ENCODE data around the gene MGST3.
"Not testable (repeated sequence)": the region's sequence is repeated elsewhere in the genome, so short reads cannot be mapped to it uniquely, and the experiment has no call there.

The MGST3 gene

GRCh38 chr1:165630629-165631341 lies at the start of gene MGST3:
TSS of gene MGST3 (plus strand) at chr1:165631234. CDS start at chr1:165649848, 18,614 bp downstream.
- DNase-seq (ENCODE audit: low read depth in 2 of 2): peak; percentile 89 to 91

DNA sequence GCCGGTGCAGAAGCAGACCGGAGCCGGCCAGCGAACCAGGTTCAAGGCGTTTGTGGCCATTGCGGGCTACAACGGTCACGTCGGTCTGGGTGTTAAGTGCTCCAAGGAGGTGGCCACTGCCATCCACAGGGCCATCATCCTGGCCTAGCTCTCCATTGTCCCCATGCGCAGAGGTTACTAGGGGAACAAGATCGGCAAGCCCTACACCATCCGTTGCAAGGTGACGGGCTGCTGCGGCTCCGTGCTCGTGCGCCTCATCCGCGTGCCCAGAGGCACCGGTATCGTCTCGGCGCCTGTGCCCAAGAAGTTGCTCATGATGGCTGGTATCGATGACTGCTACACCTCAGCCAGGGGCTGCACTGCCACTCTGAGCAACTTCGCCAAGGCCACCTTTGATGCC lies 49.1 kb upstream of the MGST3 start:
- no peak for DNase-seq (ENCODE audit: low read depth in 2 of 2)

- DNase-seq (ENCODE audit: low read depth in 2 of 2): no peak
These were observed 44.6 kb upstream of the MGST3 start for GRCh38 chr1:165586398-165586797.

DNA sequence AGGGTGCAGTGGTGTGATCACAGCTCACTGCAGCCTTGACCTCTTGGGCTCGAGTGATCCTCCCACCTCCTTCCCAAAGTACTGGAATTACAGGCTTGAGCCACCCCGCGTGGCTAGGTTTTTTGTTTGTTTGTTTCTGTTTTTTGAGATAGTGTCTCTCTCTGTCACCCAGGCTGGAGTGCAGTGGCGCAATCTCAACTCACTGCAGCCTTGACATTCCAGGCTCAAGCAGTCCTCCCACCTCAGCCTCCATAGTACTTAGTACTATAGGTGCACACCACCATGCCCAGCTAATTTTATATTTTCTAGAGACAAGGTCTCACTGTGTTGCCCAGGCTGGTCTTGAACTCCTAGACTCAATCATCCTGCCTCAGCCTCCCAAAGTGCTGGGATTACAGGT lies 39.6 kb upstream of the MGST3 start:
- DNase-seq (ENCODE audit: low read depth in 2 of 2): not testable (repeated sequence)

DNA sequence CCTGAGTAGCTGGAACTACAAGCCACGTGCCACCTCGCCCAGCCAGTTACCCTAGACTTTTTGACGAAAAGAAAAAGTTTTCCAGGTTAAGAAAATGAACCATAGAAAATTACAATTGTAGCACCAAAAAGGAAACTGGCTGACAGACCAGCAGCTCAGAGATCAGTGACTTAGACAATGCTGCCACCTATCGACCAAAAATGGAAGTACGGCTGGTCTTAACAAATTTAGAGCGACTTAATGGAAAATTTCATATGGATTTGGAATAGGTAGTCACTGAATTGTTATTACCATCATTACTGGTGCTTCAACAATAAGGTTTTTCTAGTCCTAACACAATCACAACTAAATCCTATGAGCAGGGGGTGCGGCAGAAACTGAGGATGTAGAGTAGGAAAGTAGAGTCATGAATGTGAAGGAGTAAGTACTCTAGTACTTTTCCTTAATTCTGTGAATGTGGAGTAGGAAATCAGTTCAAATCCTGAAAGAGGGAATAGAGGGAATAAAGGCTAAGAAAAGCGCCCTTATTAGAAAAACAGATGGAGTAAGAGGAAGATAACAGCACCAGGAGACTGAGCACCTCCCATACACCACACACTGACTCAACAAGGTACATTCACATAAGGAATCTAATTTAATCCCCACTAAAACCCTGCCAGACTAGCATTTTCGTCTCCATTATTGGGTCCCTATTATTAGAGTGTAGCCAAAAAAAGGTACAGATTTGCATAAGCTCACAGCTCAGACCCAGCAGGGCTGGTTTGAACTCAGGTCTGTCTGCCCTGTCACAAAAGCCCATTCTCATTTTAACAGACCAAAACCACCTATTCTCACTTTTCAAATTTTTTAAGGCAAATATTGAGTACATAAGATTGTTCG lies 37.9 kb upstream of the MGST3 start:
- peak; percentile 56 to 80 for DNase-seq (ENCODE audit: low read depth in 2 of 2)

- DNase-seq (ENCODE audit: low read depth in 2 of 2): no peak
These were observed 35.6 kb upstream of the MGST3 start for GRCh38 chr1:165595246-165595938.

DNA sequence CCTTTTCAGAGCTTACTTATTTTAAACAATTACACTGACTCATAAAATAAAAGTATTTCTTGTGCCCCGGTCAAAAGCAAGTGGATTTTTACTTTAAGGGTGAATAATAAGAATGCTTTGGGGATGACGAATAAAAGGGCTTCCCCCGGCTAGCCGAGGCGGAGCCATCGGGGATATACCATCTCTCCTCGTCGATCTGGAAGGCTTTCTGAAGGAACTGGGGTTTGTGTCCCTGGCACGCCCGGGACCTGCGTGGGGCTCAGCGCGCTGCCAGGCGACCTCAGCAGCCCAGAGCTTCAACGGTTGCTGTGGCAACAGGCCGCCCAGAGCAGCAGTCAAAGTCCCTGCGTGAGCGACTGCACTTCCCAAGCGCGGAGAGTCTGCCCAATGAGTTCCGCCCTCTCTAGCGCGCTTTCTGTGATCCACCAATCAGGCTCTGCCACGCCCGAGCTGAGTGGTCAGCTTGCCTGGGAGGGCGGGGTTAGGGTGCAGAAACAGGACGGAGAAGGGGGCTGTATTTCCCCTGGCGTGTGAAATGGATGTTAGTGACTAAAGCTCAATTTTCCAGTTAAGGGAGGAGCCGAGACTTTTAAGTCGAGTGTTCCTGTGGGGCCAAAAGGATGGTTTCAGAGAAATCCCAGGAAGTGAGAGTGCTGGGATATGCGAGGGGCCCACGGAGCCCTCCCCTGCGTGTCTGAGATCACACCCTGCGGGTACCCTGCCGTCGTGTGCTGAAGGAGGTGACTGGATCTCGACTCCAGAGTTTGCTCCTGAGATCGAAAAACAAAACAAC lies 33.0 kb upstream of the MGST3 start:
- DNase-seq (ENCODE audit: low read depth in 2 of 2): peak; percentile 95

DNA sequence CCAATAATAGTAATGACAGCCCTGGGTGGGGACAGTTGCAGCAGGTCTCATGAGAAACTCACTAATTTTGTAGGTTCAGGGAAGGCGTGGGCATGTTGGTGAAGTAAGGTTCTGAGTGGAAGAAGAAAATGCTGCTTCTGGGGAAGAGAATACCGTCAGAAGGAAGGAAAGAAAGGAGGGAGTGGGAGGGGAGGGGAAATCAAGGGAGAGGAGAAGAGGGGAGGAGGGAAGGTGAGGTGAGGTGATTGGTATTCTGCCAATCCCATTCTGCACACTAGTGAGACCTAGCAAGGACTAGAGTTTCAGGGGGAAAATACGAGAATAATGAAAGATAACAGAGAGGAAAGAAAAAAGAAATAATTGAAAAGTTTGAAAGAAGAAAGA lies 32.4 kb upstream of the MGST3 start:
- no peak for DNase-seq (ENCODE audit: low read depth in 2 of 2)

- DNase-seq (ENCODE audit: low read depth in 2 of 2): no peak
These were observed 30.2 kb upstream of the MGST3 start for GRCh38 chr1:165600793-165601192.

- no peak for DNase-seq (ENCODE audit: low read depth in 2 of 2)
These were observed 27.2 kb upstream of the MGST3 start for GRCh38 chr1:165603810-165604209.

GRCh38 chr1:165605246-165605645 lies 25.8 kb upstream of the MGST3 start:
- no peak for DNase-seq (ENCODE audit: low read depth in 2 of 2)

GRCh38 chr1:165606676-165607075 lies 24.4 kb upstream of the MGST3 start:
- not testable (repeated sequence) for DNase-seq (ENCODE audit: low read depth in 2 of 2)

DNA sequence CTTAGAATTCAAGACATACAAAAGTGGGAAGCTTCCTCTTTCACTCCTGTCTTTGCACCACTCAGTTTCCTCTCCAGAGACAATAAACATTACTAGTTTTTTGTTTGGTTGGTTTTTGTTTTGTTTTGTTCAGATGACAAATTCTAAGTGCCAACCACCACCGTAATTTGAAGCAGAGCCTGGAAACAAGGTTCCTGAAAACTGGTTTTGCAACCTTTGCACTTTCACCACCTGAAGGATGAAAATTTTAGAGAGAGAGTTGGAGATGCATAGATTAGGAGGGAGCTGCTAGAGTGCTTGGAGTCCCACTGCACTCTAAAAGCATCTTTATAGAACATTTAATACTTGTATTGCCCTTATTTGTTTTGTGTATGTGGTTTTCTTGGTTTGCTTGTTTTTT lies 20.2 kb upstream of the MGST3 start:
- DNase-seq (ENCODE audit: low read depth in 2 of 2): no peak

- DNase-seq (ENCODE audit: low read depth in 2 of 2): no peak
These were observed 19.0 kb upstream of the MGST3 start for GRCh38 chr1:165612062-165612461.

- no peak for DNase-seq (ENCODE audit: low read depth in 2 of 2)
These were observed 14.9 kb upstream of the MGST3 start for GRCh38 chr1:165616054-165616612.

GRCh38 chr1:165616987-165617546 lies 14.0 kb upstream of the MGST3 start:
- no peak for DNase-seq (ENCODE audit: low read depth in 2 of 2)

GRCh38 chr1:165619647-165620151 lies 11.3 kb upstream of the MGST3 start:
- DNase-seq (ENCODE audit: low read depth in 2 of 2): no peak

GRCh38 chr1:165623624-165624023 lies 7.4 kb upstream of the MGST3 start:
- DNase-seq (ENCODE audit: low read depth in 2 of 2): no peak

- DNase-seq (ENCODE audit: low read depth in 2 of 2): no peak
These were observed 6.6 kb upstream of the MGST3 start for GRCh38 chr1:165624441-165624840.

- no peak for DNase-seq (ENCODE audit: low read depth in 2 of 2)
These were observed 2.7 kb upstream of the MGST3 start for GRCh38 chr1:165628147-165628822.

Data from stimulated activated CD4-positive, alpha-beta T cell treated with anti-CD3 and anti-CD28 coated beads, Interleukin-12 subunit alpha, Interleukin-12 subunit beta, amount 100 ng/mL, for 24 hours (primary cell).